WTC11 (cell line): ENCODE results near the gene SOAT2. TPM values are rescaled to one million over a fixed set of nuclear protein-coding genes. Genes with fewer than 3 reads are reported as not detected.

Experiments
- ATAC-seq: fragments of 200-7000 bp; cut with Tn5 transposase; 2 replicates; pipeline ENCODE4 v1.10.0; 2021; ENCODE audit warnings: mild to moderate bottlenecking, moderate library complexity
- CTCF ChIA-PET: fragments of 300-600 bp; sonication (Branson Sonifier 250); formaldehyde crosslinking; loops from one replicate; lab custom pipeline; 2021; ENCODE audit warnings: antibody characterized with exemption; lab: Charles Lee
- POLR2A ChIA-PET: fragments of 350-600 bp; sonication (Branson Sonifier 250); formaldehyde crosslinking; loops from one replicate; lab custom pipeline; 2021; ENCODE audit warnings: antibody characterized with exemption; lab: Charles Lee
- DNase-seq: peaks from one replicate; pipeline ENCODE4 v3.0.0; 2021; ENCODE audit warnings: low spot score
- H3K27ac Mint-ChIP-seq: 2 replicates; pipeline ENCODE4 v1.8.0; 2021; ENCODE audit warnings: mixed read lengths
- H3K27me3 Mint-ChIP-seq: 2 replicates; pipeline ENCODE4 v1.8.0; 2021; ENCODE audit warnings: low read depth, mild to moderate bottlenecking, moderate library complexity, mixed read lengths
- H3K36me3 Mint-ChIP-seq: 2 replicates; pipeline ENCODE4 v1.8.0; 2021; ENCODE audit warnings: mixed read lengths
- H3K4me1 Mint-ChIP-seq: 2 replicates; pipeline ENCODE4 v1.8.0; 2022; ENCODE audit warnings: mixed read lengths
- H3K4me3 Mint-ChIP-seq: 2 replicates; pipeline ENCODE4 v1.8.0; 2021; ENCODE audit warnings: mild to moderate bottlenecking, moderate library complexity, mixed read lengths
- H3K9me3 Mint-ChIP-seq: 2 replicates; pipeline ENCODE4 v1.8.0; 2021; ENCODE audit warnings: mixed read lengths
- CBFB ChIP-seq: sonication (generic); formaldehyde crosslinking; IDR thresholded peaks from 2 replicates; pipeline ENCODE4 v1.8.1; 2022; ENCODE audit warnings: mild to moderate bottlenecking, low read depth, missing genetic modification reagents
- MAX ChIP-seq: sonication (generic); formaldehyde crosslinking; IDR thresholded peaks from 2 replicates; pipeline ENCODE4 v1.8.0; 2022; ENCODE audit warnings: mild to moderate bottlenecking, missing genetic modification reagents
- STAT6 ChIP-seq: sonication (generic); formaldehyde crosslinking; conservative IDR thresholded peaks from 2 replicates; pipeline ENCODE4 v1.8.1; 2023; ENCODE audit warnings: mild to moderate bottlenecking, low read depth, missing genetic modification reagents, moderate library complexity
- ZBTB21 ChIP-seq: sonication (generic); formaldehyde crosslinking; IDR thresholded peaks from 2 replicates; pipeline ENCODE4 v1.8.1; 2023; ENCODE audit warnings: mild to moderate bottlenecking, missing genetic modification reagents, borderline replicate concordance
- ZNF416 ChIP-seq: fragments of 250-450 bp; sonication (Bioruptor Pico); IDR thresholded peaks from 2 replicates; pipeline ENCODE4 v1.9.0; 2021; ENCODE audit warnings: mild to moderate bottlenecking, inconsistent platforms
- ZNF425 ChIP-seq: fragments of 250-450 bp; sonication (Bioruptor Pico); conservative IDR thresholded peaks from 2 replicates; pipeline ENCODE4 v1.9.0; 2021; ENCODE audit warnings: mild to moderate bottlenecking
- ZNF671 ChIP-seq: fragments of 250-450 bp; sonication (Bioruptor Pico); IDR thresholded peaks from 2 replicates; pipeline ENCODE4 v1.8.0; 2021; ENCODE audit warnings: mild to moderate bottlenecking
- total RNA-seq: library from RNA; stranded (reverse); gene quantifications from 3 replicates; pipeline ENCODE4 v1.2.3, GENCODE V29; 2021
- TF ChIP-seq, protein P1 (sequence below): sonication (generic); formaldehyde crosslinking; IDR thresholded peaks from 2 replicates; pipeline ENCODE4 v1.8.1; 2023; ENCODE audit warnings: mild to moderate bottlenecking, missing genetic modification reagents, moderate library complexity
- TF ChIP-seq, protein P2 (sequence below): sonication (generic); formaldehyde crosslinking; IDR thresholded peaks from 2 replicates; pipeline ENCODE4 v1.8.1; 2023; ENCODE audit warnings: mild to moderate bottlenecking, missing genetic modification reagents
- TF ChIP-seq, protein P3 (sequence below): sonication (generic); formaldehyde crosslinking; IDR thresholded peaks from 2 replicates; pipeline ENCODE4 v1.8.0; 2022; ENCODE audit warnings: mild to moderate bottlenecking, missing genetic modification reagents

Gene SOAT2
- total RNA-seq, 1 experiment from 2014 or later = not detected

- POLR2A ChIA-PET = interaction anchor here (1.1 kb wide), 4 partner anchors 11 to 34 kb away, joined by 4 to 6 read pairs (median 6); partner anchors contain the start of genes IGFBP6 and SPRYD3
- ATAC-seq = no peak
Measured at GRCh38 chr12:53065470-53065869, 37.8 kb upstream of the SOAT2 start.

More at GRCh38 chr12:53065470-53065869, 37.8 kb upstream of the SOAT2 start:
- no peak overlapping the region for H3K4me3 Mint-ChIP-seq
- no peaks in the 10 kb centered on the region for H3K36me3 Mint-ChIP-seq
- no peaks in the 10 kb centered on the region for H3K9me3 Mint-ChIP-seq
- peaks cover 26% of the 10 kb centered on the region for H3K27me3 Mint-ChIP-seq
- CTCF ChIA-PET = interaction anchor here (0.6 to 11.2 kb wide), 56 partner anchors 8 to 1848 kb away, joined by 3 to 474 read pairs (median 6); partner anchors contain the start of genes AAAS, CSAD, ESPL1 and IGFBP6
- peak; percentile 8 for DNase-seq
- peaks cover 23% of the 10 kb centered on the region for H3K4me1 Mint-ChIP-seq
- no peak for TF ChIP-seq ZNF671
- TF ChIP-seq MAX = no peak
- TF ChIP-seq, protein P1, sequence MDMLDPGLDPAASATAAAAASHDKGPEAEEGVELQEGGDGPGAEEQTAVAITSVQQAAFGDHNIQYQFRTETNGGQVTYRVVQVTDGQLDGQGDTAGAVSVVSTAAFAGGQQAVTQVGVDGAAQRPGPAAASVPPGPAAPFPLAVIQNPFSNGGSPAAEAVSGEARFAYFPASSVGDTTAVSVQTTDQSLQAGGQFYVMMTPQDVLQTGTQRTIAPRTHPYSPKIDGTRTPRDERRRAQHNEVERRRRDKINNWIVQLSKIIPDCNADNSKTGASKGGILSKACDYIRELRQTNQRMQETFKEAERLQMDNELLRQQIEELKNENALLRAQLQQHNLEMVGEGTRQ (CRISPR knock-in tag) = no peak
- no peak for TF ChIP-seq ZNF425 (CRISPR knock-in tag)
- no peak for TF ChIP-seq ZBTB21 (CRISPR knock-in tag)
- TF ChIP-seq, protein P2, sequence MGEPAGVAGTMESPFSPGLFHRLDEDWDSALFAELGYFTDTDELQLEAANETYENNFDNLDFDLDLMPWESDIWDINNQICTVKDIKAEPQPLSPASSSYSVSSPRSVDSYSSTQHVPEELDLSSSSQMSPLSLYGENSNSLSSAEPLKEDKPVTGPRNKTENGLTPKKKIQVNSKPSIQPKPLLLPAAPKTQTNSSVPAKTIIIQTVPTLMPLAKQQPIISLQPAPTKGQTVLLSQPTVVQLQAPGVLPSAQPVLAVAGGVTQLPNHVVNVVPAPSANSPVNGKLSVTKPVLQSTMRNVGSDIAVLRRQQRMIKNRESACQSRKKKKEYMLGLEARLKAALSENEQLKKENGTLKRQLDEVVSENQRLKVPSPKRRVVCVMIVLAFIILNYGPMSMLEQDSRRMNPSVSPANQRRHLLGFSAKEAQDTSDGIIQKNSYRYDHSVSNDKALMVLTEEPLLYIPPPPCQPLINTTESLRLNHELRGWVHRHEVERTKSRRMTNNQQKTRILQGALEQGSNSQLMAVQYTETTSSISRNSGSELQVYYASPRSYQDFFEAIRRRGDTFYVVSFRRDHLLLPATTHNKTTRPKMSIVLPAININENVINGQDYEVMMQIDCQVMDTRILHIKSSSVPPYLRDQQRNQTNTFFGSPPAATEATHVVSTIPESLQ (CRISPR knock-in tag) = no peak
- TF ChIP-seq ZNF416 (CRISPR knock-in tag) = no peak
- TF ChIP-seq STAT6 = no peak
- TF ChIP-seq CBFB (CRISPR knock-in tag) = no peak
- TF ChIP-seq, protein P3, sequence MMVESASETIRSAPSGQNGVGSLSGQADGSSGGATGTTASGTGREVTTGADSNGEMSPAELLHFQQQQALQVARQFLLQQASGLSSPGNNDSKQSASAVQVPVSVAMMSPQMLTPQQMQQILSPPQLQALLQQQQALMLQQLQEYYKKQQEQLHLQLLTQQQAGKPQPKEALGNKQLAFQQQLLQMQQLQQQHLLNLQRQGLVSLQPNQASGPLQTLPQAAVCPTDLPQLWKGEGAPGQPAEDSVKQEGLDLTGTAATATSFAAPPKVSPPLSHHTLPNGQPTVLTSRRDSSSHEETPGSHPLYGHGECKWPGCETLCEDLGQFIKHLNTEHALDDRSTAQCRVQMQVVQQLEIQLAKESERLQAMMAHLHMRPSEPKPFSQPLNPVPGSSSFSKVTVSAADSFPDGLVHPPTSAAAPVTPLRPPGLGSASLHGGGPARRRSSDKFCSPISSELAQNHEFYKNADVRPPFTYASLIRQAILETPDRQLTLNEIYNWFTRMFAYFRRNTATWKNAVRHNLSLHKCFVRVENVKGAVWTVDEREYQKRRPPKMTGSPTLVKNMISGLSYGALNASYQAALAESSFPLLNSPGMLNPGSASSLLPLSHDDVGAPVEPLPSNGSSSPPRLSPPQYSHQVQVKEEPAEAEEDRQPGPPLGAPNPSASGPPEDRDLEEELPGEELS = no peak
- TF ChIP-seq, all 79 proteins: peak for 0
- H3K27ac Mint-ChIP-seq = no peak overlapping the region
